A549 (cell line): ENCODE data around the gene PDE8A.

Source experiments
- CBX2 ChIP-seq: fragments of 200-600 bp; sonication (generic); IDR thresholded peaks from 2 replicates; pipeline ENCODE4 v1.6.1; 2016; ENCODE audit warnings: low read depth, mild to moderate bottlenecking, borderline replicate concordance
- CBX8 ChIP-seq: fragments of 200-600 bp; sonication (generic); IDR thresholded peaks from 2 replicates; pipeline ENCODE4 v1.6.1; 2016
- CHD2 ChIP-seq: fragments of 150-350 bp; IDR thresholded peaks from 2 replicates; pipeline ENCODE4 v1.6.1; 2014; ENCODE audit warnings: low read length; ENCODE audit not compliant: partially characterized antibody
- CHD4 ChIP-seq: fragments of 200-600 bp; sonication (generic); IDR thresholded peaks from 2 replicates; pipeline ENCODE4 v1.6.1; 2016; ENCODE audit warnings: antibody characterized with exemption, mild to moderate bottlenecking, borderline replicate concordance
- KDM1A ChIP-seq: fragments of 200-600 bp; sonication (generic); IDR thresholded peaks from 2 replicates; pipeline ENCODE4 v1.6.1; 2016; ENCODE audit warnings: low read depth, mild to moderate bottlenecking
- MYC ChIP-seq: IDR thresholded peaks from 2 replicates; pipeline ENCODE4 v1.6.1; 2012; ENCODE audit warnings: mild to moderate bottlenecking, inconsistent platforms, low read length, improper control_type of control experiment, borderline replicate concordance
- POLR2A ChIP-seq: IDR thresholded peaks from 2 replicates; pipeline ENCODE4 v1.6.1; 2012; ENCODE audit warnings: mild to moderate bottlenecking, low read length
- POLR2AphosphoS2 ChIP-seq: conservative IDR thresholded peaks from 2 replicates; pipeline ENCODE4 v1.6.1; 2012; ENCODE audit warnings: low read length, improper control_type of control experiment, inconsistent platforms
- RAD21 ChIP-seq, 2 experiments: fragments of >200 bp in 1 of 2; sonication (Bioruptor Twin) in 1 of 2; formaldehyde crosslinking in 1 of 2; IDR thresholded peaks in 1 of 2; conservative IDR thresholded peaks in 1 of 2; 2 replicates in 1 of 2; 3 replicates in 1 of 2; pipeline ENCODE4 v1.6.1; 2012 to 2018; ENCODE audit warnings: inconsistent platforms in 1 of 2
- ZFP36 ChIP-seq: fragments of 450-650 bp; IDR thresholded peaks from 2 replicates; pipeline ENCODE4 v1.6.1; 2014; ENCODE audit warnings: borderline replicate concordance; ENCODE audit not compliant: partially characterized antibody
- TF ChIP-seq, protein P1 (sequence below): fragments of >200 bp; sonication (Bioruptor Twin); formaldehyde crosslinking; IDR thresholded peaks from 3 replicates; pipeline ENCODE4 v1.5.1; 2016
- TF ChIP-seq, protein P2 (sequence below): IDR thresholded peaks from 2 replicates; pipeline ENCODE4 v1.6.1; 2012
- TF ChIP-seq, protein P3 (sequence below): fragments of 200-600 bp; sonication (generic); IDR thresholded peaks from 2 replicates; pipeline ENCODE4 v1.6.1; 2016; ENCODE audit warnings: antibody characterized with exemption, mild to moderate bottlenecking, moderate library complexity

DNA sequence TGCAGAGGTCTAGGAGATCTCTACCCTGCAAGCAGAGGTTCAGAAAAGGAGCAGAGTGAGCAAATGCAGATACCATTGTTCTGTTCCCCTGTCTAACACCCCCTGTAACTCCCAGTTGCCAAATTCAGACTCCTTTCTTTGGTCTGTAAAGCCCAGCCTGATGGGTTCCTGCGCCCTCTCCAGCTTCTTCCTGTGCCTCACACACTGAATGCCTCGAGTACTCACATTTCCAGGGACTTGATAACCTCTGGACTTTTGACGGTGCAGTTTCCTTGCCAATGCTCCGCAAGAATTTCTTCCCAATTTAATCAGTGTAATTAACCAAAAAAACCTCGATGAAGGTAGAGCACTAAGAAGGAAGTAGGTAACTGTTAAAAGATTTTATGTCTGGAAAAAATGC lies 19.3 kb downstream of the PDE8A start:
- TF ChIP-seq POLR2A (no peak), ZFP36 (no peak), KDM1A (no peak), MYC (no peak), CBX2 (no peak), CHD2 (no peak), POLR2AphosphoS2 (no peak), CHD4 (no peak), CBX8 (no peak), RAD21 (conservative IDR thresholded peaks at IDR 0.05 in 1 of 2, IDR thresholded peaks at IDR 0.05 in 1 of 2) (no peak)
- TF ChIP-seq, protein P1, sequence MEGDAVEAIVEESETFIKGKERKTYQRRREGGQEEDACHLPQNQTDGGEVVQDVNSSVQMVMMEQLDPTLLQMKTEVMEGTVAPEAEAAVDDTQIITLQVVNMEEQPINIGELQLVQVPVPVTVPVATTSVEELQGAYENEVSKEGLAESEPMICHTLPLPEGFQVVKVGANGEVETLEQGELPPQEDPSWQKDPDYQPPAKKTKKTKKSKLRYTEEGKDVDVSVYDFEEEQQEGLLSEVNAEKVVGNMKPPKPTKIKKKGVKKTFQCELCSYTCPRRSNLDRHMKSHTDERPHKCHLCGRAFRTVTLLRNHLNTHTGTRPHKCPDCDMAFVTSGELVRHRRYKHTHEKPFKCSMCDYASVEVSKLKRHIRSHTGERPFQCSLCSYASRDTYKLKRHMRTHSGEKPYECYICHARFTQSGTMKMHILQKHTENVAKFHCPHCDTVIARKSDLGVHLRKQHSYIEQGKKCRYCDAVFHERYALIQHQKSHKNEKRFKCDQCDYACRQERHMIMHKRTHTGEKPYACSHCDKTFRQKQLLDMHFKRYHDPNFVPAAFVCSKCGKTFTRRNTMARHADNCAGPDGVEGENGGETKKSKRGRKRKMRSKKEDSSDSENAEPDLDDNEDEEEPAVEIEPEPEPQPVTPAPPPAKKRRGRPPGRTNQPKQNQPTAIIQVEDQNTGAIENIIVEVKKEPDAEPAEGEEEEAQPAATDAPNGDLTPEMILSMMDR, result no peak
- TF ChIP-seq, protein P2, sequence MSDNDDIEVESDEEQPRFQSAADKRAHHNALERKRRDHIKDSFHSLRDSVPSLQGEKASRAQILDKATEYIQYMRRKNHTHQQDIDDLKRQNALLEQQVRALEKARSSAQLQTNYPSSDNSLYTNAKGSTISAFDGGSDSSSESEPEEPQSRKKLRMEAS, result no peak
- TF ChIP-seq, protein P3, sequence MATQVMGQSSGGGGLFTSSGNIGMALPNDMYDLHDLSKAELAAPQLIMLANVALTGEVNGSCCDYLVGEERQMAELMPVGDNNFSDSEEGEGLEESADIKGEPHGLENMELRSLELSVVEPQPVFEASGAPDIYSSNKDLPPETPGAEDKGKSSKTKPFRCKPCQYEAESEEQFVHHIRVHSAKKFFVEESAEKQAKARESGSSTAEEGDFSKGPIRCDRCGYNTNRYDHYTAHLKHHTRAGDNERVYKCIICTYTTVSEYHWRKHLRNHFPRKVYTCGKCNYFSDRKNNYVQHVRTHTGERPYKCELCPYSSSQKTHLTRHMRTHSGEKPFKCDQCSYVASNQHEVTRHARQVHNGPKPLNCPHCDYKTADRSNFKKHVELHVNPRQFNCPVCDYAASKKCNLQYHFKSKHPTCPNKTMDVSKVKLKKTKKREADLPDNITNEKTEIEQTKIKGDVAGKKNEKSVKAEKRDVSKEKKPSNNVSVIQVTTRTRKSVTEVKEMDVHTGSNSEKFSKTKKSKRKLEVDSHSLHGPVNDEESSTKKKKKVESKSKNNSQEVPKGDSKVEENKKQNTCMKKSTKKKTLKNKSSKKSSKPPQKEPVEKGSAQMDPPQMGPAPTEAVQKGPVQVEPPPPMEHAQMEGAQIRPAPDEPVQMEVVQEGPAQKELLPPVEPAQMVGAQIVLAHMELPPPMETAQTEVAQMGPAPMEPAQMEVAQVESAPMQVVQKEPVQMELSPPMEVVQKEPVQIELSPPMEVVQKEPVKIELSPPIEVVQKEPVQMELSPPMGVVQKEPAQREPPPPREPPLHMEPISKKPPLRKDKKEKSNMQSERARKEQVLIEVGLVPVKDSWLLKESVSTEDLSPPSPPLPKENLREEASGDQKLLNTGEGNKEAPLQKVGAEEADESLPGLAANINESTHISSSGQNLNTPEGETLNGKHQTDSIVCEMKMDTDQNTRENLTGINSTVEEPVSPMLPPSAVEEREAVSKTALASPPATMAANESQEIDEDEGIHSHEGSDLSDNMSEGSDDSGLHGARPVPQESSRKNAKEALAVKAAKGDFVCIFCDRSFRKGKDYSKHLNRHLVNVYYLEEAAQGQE, result no peak
